Activated T-helper 2 cell treated with anti-CD3 and anti-CD28 coated beads, Interferon-gamma antibody, Interleukin-2, Interleukin-4, amounts not matched to agents 10 μg/mL and 5 μg/mL and 100 μg/mL, durations not matched to agents 14 hours and 24 hours and 36 hours (primary cell): ENCODE results near the gene UGT1A10. TPM values are rescaled to one million over a fixed set of nuclear protein-coding genes. Genes with fewer than 3 reads are reported as not detected.
"Not testable (repeated sequence)": the region's sequence is repeated elsewhere in the genome, so short reads cannot be mapped to it uniquely, and the experiment has no call there.

Experiments used
- DNase-seq: peaks from one replicate; pipeline ENCODE4 v3.0.0; 2021; ENCODE audit warnings: low spot score
- H3K27ac Mint-ChIP-seq: one replicate; pipeline ENCODE4 v1.8.0; 2021; ENCODE audit warnings: mixed read lengths
- H3K27me3 Mint-ChIP-seq: one replicate; pipeline ENCODE4 v1.8.0; 2021; ENCODE audit warnings: low read depth, mixed read lengths
- H3K36me3 Mint-ChIP-seq: one replicate; pipeline ENCODE4 v1.8.0; 2021; ENCODE audit warnings: low read depth, mixed read lengths
- H3K4me1 Mint-ChIP-seq: one replicate; pipeline ENCODE4 v1.8.0; 2021; ENCODE audit warnings: low read depth, mixed read lengths
- H3K4me3 Mint-ChIP-seq: one replicate; pipeline ENCODE4 v1.8.0; 2021; ENCODE audit warnings: low read depth, mild to moderate bottlenecking, moderate library complexity, mixed read lengths
- H3K9me3 Mint-ChIP-seq: one replicate; pipeline ENCODE4 v1.8.0; 2021; ENCODE audit warnings: mixed read lengths
- intact Hi-C: fragments of 100-400 bp; cut with micrococcal nuclease; formaldehyde crosslinking; loops from one replicate; pipeline ENCODE4 v1.15.1; 2023
- total RNA-seq: library from RNA; stranded (reverse); gene quantifications from 2 replicates; pipeline ENCODE4 v1.2.3, GENCODE V29; 2022

The UGT1A10 gene
- total RNA-seq, 1 donor from 2014 or later: not detected

- H3K27me3 Mint-ChIP-seq: peaks cover 14% of the 10 kb centered on the region
- no peak for DNase-seq
- H3K4me3 Mint-ChIP-seq: no peak overlapping the region
- no peaks in the 10 kb centered on the region for H3K36me3 Mint-ChIP-seq
- intact Hi-C loops: no loop called here
- H3K27ac Mint-ChIP-seq: no peak overlapping the region
- no peaks in the 10 kb centered on the region for H3K9me3 Mint-ChIP-seq
- H3K4me1 Mint-ChIP-seq: no peaks in the 10 kb centered on the region
These were observed 69.8 kb downstream of the UGT1A10 start for GRCh38 chr2:233705911-233706506.

- no peak for DNase-seq
- Mint-ChIP-seq H3K9me3 (no peaks in the 10 kb centered on the region), H3K27ac (no peak overlapping the region), H3K4me1 (no peaks in the 10 kb centered on the region), H3K36me3 (no peaks in the 10 kb centered on the region), H3K27me3 (peaks cover 13% of the 10 kb centered on the region), H3K4me3 (no peak overlapping the region)
- intact Hi-C loops: no loop called here
These were observed 70.5 kb downstream of the UGT1A10 start for GRCh38 chr2:233706720-233707119.

- Mint-ChIP-seq H3K9me3 (no peaks in the 10 kb centered on the region), H3K36me3 (no peaks in the 10 kb centered on the region), H3K4me3 (no peak overlapping the region), H3K27ac (no peak overlapping the region), H3K4me1 (no peaks in the 10 kb centered on the region), H3K27me3 (peaks cover 19% of the 10 kb centered on the region)
- intact Hi-C loops: no loop called here
- no peak for DNase-seq
These were observed 71.8 kb downstream of the UGT1A10 start for GRCh38 chr2:233707940-233708644.

GRCh38 chr2:233708942-233709341, 72.7 kb downstream of the UGT1A10 start:
- no peaks in the 10 kb centered on the region for H3K9me3 Mint-ChIP-seq
- peaks cover 19% of the 10 kb centered on the region for H3K27me3 Mint-ChIP-seq
- no peak overlapping the region for H3K27ac Mint-ChIP-seq
- no peak for DNase-seq
- intact Hi-C loops: no loop called here
- no peak overlapping the region for H3K4me3 Mint-ChIP-seq
- peaks cover 2% of the 10 kb centered on the region for H3K4me1 Mint-ChIP-seq
- no peaks in the 10 kb centered on the region for H3K36me3 Mint-ChIP-seq

GRCh38 chr2:233711312-233712008, 75.2 kb downstream of the UGT1A10 start:
- Mint-ChIP-seq H3K9me3 (no peaks in the 10 kb centered on the region), H3K27ac (no peak overlapping the region), H3K4me3 (no peak overlapping the region), H3K4me1 (peaks cover 5% of the 10 kb centered on the region), H3K36me3 (no peaks in the 10 kb centered on the region), H3K27me3 (peaks cover 18% of the 10 kb centered on the region)
- peak; percentile 44 for DNase-seq
- intact Hi-C loops: no loop called here

- intact Hi-C loops: no loop called here
- H3K4me3 Mint-ChIP-seq: no peak within 1 kb of the TSS
- H3K4me1 Mint-ChIP-seq: peaks cover 5% of the 10 kb centered on the region
- peaks cover 13% of the 10 kb centered on the region for H3K27me3 Mint-ChIP-seq
- no peaks in the 10 kb centered on the region for H3K9me3 Mint-ChIP-seq
- H3K27ac Mint-ChIP-seq: no peak within 1 kb of the TSS
- no peaks in the 10 kb centered on the region for H3K36me3 Mint-ChIP-seq
- no peak for DNase-seq
These were observed 76.5 kb downstream of the UGT1A10 start, which contains the start of gene UGT1A5 for GRCh38 chr2:233712611-233713261. TSS of gene UGT1A5 (plus strand) at chr2:233712907. CDS start at chr2:233712992, 85 bp downstream.

GRCh38 chr2:233713262-233713615, 77.0 kb downstream of the UGT1A10 start:
- Mint-ChIP-seq H3K27me3 (peaks cover 15% of the 10 kb centered on the region), H3K36me3 (no peaks in the 10 kb centered on the region), H3K27ac (no peak overlapping the region), H3K4me3 (no peak overlapping the region), H3K9me3 (no peaks in the 10 kb centered on the region), H3K4me1 (peaks cover 5% of the 10 kb centered on the region)
- DNase-seq: no peak
- intact Hi-C loops: no loop called here

- no peak overlapping the region for H3K4me3 Mint-ChIP-seq
- peaks cover 5% of the 10 kb centered on the region for H3K4me1 Mint-ChIP-seq
- no peaks in the 10 kb centered on the region for H3K9me3 Mint-ChIP-seq
- H3K27me3 Mint-ChIP-seq: peaks cover 14% of the 10 kb centered on the region
- DNase-seq: no peak
- no peak overlapping the region for H3K27ac Mint-ChIP-seq
- H3K36me3 Mint-ChIP-seq: no peaks in the 10 kb centered on the region
- intact Hi-C loops: no loop called here
These were observed 77.9 kb downstream of the UGT1A10 start for GRCh38 chr2:233714121-233714520.

GRCh38 chr2:233718552-233718951, 82.3 kb downstream of the UGT1A10 start, which contains the start of gene UGT1A4:
TSS of gene UGT1A4 (plus strand) at chr2:233718736. CDS start at chr2:233718821, 85 bp downstream.
- Mint-ChIP-seq H3K4me3 (no peak within 1 kb of the TSS), H3K27ac (no peak within 1 kb of the TSS), H3K27me3 (peaks cover 14% of the 10 kb centered on the region), H3K4me1 (peaks cover 5% of the 10 kb centered on the region), H3K36me3 (no peaks in the 10 kb centered on the region), H3K9me3 (no peaks in the 10 kb centered on the region)
- intact Hi-C loops: no loop called here
- no peak for DNase-seq

GRCh38 chr2:233728723-233729301, 92.6 kb downstream of the UGT1A10 start, which contains the start of gene UGT1A3:
TSS of gene UGT1A3 (plus strand) at chr2:233729042. CDS start at chr2:233729127, 85 bp downstream.
- Mint-ChIP-seq H3K36me3 (no peaks in the 10 kb centered on the region), H3K27ac (no peak within 1 kb of the TSS), H3K9me3 (no peaks in the 10 kb centered on the region), H3K4me1 (no peaks in the 10 kb centered on the region), H3K4me3 (no peak within 1 kb of the TSS), H3K27me3 (peaks cover 9% of the 10 kb centered on the region)
- intact Hi-C loops: no loop called here
- DNase-seq: no peak

GRCh38 chr2:233736868-233737653, 100.8 kb downstream of the UGT1A10 start:
- H3K36me3 Mint-ChIP-seq, DNase-seq, H3K4me3 Mint-ChIP-seq, H3K27ac Mint-ChIP-seq, intact Hi-C loops, H3K9me3 Mint-ChIP-seq, H3K4me1 Mint-ChIP-seq: not testable (repeated sequence)
- peaks cover 21% of the 10 kb centered on the region for H3K27me3 Mint-ChIP-seq

GRCh38 chr2:233740870-233741269, 104.6 kb downstream of the UGT1A10 start:
- H3K27ac Mint-ChIP-seq: no peak overlapping the region
- intact Hi-C loops: no loop called here
- H3K4me1 Mint-ChIP-seq: no peaks in the 10 kb centered on the region
- no peak overlapping the region for H3K4me3 Mint-ChIP-seq
- no peaks in the 10 kb centered on the region for H3K36me3 Mint-ChIP-seq
- peaks cover 11% of the 10 kb centered on the region for H3K27me3 Mint-ChIP-seq
- no peaks in the 10 kb centered on the region for H3K9me3 Mint-ChIP-seq
- no peak for DNase-seq
